HG03060 (cell line): ENCODE data around the gene GPC4.
A peak's percentile ranks its signal among the peaks of the same experiment; 100 is the strongest.

ENCODE experiments used
- ATAC-seq: cut with Tn5 transposase; IDR thresholded peaks from one replicate; pipeline ENCODE4 v1.9.1; 2021; ENCODE audit warnings: low read depth, moderate number of reproducible peaks; ENCODE audit not compliant: unreplicated experiment

The GPC4 gene

DNA sequence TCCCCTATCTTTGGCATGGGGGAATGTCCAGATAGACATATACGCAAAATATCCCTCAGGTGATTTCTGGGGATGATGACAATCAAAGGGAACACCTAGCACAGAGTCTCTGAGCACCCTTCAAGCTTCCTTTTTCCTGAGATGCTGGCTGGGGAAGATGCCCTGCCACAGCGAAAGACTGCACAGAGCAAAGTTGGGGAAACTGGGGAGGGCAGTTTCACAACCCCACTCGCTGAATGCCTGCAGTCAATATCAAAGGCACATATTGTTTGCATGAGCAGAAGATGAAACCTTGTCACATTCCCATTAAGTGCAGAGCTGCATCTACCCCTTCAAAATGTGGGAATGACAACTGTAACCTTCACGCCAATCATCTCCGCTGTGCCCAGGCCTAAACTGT lies 2.6 kb downstream of the GPC4 start:
- ATAC-seq: no peak

DNA sequence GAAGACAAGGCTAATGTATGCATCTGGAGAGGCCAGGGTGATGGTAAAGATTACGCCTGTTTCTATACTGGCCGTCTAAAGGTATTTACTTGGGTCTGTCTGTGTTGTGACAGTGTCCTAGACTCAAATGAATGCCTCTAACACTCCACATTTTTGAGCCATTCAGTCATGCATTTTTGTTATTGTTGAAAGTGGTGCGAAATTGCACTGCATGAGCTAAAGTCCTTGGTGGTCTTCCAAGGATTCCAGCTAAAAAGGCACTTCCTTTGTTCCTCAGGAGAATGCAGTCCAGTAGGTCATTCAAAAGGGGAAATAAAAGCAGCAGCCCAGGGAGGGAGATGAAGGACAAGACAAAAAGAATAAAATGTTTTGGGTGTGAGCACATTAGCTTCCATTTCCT lies 3.0 kb downstream of the GPC4 start:
- no peak for ATAC-seq

DNA sequence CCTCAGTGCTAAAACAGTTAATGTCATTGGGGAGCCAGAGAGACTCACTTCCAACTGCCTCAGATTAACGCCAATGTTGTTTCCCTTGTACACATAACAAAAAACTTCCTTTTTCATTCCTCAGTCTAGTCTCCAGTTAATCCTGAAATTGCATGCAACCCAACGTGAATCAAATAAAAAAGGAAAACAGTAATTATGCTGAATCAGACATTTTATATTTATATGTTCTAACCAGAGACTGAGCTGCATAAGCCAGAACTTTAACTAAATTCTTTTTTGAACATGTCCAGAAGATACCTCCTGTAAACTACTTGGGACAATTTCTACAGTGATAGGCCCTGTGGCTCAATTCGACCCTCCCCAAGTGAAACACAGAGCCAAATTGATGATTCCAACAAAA lies 4.7 kb downstream of the GPC4 start:
- ATAC-seq: no peak

DNA sequence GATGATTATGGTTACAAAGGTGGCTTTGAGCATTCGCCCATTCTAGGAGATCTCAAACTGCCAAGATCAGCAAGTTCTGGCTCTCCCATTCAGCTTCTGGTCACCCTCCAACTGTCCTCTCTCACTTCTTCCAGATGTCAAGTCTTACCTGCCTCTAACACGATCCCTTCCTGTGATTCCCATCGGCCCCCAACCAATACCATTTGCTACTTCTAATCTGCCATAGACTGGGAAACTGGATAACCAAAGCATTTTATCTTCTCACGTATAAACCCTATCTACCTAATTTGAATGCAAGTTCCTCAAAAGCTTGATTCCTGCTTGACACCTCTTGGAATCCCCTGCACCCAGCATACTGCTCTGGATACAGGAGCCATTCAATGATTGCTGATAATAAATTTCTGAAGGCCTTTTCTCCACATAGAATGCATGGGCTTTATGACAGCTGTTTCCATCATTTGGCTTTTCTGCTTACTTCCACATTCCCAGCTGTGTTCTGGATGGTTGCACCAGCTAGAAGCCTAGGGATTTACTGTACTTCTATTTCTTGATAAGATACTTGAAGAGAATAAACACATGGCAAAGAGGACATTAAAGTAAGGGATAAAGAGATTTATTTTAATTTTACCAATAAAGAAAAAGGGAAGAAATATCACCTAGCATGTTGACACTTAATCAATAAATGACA lies 9.6 kb downstream of the GPC4 start:
- ATAC-seq: no peak

DNA sequence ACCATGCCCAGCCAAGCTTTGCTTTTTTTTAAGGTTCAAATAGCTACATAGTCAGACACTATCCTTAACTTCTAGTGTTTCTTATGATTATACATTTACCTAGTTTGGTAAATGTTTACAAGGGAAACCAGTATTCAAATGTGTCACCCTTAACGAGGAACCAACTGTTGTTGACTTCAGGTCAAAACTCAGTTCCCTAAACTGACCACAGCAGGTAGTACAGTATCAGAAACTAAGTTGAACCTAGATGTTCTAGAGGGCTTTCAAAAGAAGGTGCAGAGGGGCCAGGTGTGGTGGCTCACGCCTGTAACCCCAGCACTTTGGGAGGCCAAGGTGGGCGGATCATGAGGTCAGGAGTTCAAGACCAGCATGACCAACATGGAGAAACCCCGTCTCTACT lies 11.3 kb downstream of the GPC4 start:
- ATAC-seq: no peak

DNA sequence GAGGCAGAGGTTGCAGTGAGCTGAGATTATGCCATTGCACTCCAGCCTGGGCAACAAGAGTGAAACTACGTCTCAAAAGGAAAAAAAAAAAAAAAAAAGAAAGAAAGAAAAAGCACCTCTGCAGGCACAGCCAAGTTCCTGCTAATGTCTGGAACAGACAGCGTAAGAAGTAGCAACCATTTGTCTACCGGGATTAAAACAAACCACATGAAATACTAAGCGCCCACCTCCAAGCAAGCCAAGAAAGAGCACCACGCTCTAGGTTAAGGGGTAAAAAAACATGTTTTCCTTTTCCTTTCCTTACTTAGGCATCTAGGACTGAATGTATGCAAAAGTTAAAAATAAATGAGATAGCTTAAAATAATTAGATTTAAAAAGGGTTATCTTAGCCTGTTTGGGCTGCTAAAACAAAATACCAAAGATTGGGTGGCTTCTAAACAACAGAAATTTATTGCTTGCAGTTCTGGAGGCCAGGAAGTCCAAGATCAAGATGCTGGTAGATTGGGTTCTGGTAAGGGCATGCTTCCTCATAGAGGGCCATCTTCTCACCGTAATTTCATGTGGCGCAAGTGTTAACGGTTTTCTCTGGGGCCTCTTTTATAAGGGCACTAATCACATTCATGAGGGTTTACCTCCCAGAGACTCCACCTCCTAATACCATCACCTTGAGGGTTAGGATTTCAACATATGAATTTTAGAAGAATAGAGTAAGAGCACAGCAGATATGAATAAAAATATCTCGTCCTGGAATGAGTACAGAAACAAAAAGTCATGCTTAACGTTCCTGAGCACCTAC lies 12.3 kb downstream of the GPC4 start:
- no peak for ATAC-seq

DNA sequence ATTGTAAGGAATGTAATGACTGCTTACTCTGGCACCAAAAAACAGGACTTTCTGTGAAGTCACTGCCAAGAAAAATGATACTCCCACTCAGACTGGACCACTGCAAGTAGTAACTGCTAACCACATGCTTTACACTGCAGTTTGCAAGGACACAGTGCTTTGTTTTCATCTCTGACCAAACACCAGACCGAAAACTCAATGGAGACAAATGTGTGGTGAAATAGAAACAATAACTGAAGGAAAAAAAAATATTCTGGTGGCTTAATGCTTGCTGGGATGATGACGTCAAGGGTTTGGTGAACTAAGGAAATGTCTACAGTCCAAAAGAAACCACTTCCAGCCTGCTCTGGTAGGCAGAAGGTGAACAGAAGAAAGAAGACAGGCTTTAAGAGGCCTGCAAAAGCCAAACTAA lies 13.2 kb downstream of the GPC4 start:
- ATAC-seq: no peak

DNA sequence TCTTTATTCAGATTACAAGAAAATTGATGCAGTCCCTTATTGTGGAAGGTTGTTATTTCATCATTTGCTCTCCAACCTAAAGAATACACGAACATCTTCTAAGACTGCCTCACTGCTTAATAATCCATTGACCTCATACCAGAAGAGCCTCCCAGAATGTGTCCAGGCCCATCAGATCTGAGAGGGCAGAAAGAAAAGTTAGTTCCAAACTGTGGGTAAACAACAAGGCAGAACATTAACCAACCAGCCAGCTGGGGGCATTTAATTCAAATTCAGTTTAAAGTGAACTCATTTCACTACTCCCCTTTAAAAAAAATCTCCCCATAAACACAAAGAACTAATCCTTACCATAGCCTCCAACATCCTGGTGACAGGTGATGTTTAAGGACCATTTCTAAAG lies 13.8 kb downstream of the GPC4 start:
- ATAC-seq: no peak

DNA sequence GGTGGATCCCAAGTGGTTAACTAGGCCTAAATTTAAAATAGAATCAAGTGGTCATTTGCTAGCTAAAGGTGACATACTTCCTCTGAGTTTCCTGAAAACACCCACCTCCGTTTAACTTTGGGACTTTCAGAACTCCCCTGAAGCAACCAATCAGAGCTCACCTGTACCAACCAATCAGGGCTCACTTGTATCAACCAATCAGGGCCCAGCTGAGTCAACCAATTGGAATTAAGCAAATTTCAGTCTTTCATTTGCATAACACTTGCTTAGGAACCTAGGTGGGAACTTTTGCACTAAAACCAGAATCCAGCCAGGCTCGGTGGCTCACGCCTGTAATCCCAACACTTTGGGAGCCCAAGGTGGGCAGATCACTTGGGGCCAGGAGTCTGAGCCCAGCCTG lies 15.9 kb downstream of the GPC4 start:
- no peak for ATAC-seq

DNA sequence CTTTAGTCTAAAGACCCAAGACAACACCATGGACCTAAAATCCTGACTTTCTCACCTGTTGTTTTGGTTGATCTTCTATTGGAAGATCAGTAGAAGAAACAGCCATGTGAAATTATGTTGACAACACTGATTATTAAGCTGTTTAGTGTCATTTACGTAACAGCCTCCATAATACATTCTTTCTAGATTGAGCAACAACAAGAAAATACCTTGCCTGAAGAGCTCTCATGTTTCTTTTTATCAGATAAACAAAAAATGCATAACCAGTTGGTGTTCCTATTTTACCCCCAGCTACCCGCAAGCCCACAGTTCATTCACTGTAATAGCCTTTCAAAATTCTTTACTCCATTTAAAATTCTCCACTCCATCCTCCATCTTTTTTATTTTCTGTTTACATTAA lies 20.5 kb downstream of the GPC4 start:
- no peak for ATAC-seq

DNA sequence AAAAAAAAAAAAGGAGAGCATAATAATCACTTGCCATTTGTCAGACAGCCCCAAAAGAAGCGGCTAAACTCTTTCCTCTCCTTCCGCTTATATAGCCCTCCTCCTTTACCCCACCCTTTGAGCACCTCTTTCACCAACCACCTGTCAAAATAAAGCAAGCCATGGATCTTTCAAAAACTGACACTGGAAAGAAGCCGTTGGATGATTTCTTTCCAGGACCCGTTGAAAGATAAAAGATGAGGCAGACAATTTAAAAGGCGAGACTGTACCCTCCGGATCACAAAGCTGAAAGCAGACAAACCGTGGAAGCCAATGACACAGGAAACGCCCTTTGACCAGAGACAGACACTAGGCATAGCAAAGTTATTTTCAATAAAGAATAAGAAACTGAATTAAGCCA lies 22.6 kb downstream of the GPC4 start:
- no peak for ATAC-seq

DNA sequence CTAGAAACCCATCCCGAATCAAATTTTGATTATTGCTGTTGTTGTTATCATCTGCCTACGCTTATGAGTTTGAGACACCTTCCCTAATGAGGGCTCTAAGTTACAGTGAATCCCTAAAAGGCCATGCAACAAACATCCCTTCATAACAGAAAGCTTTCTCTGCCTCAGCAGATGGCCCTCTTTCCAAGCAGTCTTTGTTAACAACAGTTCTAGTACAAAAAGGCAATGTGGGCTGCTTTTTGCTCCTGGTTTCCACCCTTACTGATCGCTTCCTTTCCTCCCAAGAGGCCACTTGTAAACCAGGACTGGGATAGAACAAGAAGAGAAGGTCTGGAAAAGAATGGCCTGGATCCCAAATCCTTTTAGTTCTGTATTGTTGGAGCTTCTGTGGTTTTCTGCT lies 24.2 kb downstream of the GPC4 start:
- no peak for ATAC-seq

DNA sequence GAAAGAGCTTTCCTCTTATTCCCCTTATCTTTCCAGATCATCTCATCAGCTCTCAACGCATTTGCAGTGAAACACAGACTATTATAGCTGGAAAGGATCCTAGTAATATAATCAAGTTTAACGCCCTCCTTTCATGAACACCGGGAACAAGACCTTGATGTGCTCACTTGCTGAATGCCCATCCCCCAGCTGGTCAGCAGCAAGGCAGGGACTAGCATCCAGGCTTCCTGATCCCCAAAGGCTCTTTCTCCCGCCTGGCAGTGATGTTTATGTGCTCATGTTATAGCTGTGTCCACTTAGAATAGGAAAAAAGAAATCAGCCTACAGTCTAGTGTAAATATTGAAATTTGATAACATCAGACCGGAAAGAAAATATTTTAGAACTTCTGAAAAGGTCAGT lies 24.6 kb downstream of the GPC4 start:
- ATAC-seq: no peak

DNA sequence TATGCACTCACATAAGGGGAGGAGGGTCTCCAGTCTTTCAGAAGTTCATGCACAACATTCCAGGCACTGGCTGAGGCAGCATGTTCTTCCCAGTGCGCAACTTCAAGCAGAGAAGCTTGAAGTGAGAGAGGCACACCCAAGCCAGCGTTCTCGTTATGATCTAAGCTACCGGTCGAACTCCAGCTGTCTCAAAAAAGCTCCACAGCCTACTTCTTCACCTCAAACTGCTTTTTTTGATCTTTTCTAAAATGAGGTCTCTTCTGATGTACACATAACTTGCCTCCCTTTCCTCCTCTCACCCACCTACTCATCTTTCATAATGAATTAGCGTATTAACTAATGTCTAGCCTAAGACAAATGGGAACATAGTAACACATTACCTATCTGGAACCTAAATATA lies 25.3 kb downstream of the GPC4 start:
- ATAC-seq: no peak

DNA sequence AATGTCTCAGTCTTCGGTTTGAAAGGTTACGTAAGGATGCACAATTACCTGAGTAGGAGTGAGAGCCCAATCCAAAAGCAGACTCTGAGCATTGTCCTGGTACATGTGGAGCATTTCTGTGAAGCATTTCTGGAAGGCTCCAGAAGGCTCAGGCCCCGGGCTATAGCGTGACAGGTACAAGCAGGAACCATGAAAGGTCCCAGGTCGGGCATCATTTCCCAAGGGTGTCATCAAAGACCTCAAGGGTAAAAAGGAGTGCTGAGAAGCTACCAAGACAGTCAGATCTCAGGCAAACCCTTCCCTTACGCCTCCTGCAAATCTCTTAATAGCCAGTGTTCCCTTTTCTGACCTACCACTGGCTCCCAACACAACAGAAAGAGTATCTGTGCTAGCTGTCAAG lies 30.8 kb downstream of the GPC4 start:
- ATAC-seq: no peak

DNA sequence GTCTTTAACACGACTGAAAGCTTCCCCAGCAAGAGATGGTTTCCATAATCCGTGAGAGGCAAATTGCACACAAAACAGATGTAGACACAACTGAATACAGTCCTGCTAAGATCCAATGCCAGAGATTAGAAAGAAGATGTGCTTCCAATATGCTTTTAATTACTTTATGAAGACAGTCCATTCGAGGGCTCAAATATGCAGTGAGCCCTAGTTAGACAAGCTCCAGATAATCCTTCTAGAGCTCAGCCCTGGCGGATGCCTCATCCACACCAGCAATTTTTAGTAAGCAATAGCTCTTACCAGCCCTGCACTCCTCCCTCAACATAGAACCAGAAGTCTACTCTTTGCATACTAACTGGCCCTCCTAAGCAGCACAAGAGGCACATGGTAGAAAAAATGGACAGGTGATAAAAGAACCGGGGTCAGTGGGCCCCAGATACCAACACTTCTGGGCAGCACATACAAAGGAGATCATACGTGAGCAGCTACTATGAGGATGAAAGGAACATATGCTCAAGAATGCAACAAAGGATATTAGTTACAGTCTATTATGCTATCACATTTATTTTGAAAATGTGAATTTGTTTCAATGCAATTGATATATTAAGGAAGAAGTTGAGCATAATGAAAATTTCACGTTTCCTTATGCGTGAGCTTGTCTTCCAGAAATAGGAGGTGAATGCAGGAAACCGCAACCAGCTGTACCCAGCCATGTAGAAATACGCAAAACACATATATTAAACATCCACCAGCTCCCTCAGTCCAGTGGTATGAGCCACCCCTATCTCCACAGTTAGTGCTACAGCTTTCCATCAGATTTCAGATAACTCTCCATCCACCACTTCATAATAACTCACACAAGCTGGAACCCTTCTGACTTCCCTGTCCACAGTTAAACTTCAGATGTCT lies 34.3 kb downstream of the GPC4 start:
- peak; percentile 71 for ATAC-seq

DNA sequence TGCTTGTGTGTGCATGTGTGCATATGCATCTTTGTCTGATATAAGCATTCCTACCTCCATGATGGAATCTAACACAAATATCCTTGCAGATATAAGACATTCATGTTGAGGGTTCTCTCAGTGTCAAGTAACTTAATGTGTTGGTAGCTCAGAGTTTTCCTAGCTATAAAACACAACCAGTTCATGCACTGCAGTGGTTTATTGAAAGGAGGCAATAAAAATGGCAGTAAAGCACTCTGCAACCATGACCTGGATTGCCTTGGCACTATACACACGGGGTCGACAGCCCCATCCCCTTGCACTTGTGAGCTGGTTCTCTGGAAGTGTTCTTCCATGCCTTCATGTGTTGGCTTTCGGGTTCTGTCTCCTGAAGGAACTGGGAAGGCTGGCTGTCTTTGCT lies 38.9 kb downstream of the GPC4 start:
- ATAC-seq: no peak

DNA sequence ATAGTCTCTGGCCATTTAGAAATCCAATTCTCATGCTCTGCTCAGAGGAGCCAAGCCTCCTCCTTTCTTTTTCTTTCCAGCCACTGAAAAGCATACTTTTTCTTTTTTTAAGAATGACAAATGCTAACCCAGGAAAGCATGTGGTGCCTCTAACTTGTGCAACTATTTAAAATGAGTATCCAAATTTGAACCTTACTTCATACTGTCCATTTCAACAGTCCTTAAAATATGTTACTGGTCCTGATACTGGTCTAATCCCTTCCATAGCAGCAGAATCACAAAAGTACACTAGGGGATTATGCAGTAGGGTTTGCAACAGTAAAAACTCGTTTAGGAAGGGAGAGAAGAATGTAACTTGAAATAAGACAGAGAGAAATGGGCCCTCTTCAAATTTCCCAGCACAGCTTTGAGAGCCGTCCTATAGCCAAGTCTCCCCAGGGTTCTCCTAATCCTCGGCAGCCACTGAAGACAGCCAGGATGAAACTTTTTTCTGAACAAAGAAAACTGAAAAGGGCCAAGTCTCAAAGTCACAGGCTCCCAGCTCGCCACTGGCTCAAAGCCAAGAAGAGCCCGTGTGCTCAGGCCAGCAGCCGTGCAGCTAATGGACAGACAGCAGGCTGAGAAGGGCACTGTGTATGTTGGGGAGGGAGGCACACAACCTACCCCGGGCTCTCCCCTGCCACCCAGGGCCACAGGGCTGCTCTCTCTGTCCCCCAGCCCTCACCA lies 39.5 kb downstream of the GPC4 start:
- ATAC-seq: no peak

DNA sequence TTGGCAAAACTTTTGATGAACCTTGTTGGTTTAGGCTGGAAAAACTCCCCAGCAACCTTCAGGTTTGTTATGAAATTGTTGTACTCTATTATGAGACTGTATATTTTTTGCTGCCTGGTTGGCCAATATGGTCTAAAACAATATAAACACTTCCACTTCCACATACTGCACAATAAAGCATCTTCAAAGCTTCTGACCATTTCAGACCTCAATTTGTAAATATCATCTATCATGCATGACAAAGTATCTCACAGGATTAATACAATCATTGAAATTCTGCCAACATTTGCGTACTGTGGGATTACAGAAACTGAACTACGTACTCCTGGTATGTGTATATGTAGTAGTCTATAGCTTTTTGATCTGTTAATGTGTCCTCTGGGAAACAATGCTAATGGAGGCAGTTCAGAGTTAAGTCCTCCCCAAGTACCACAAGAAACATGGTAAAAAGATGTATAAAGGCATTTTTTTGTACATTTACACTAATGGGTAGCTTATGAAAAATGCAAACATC lies 40.4 kb downstream of the GPC4 start:
- no peak for ATAC-seq

DNA sequence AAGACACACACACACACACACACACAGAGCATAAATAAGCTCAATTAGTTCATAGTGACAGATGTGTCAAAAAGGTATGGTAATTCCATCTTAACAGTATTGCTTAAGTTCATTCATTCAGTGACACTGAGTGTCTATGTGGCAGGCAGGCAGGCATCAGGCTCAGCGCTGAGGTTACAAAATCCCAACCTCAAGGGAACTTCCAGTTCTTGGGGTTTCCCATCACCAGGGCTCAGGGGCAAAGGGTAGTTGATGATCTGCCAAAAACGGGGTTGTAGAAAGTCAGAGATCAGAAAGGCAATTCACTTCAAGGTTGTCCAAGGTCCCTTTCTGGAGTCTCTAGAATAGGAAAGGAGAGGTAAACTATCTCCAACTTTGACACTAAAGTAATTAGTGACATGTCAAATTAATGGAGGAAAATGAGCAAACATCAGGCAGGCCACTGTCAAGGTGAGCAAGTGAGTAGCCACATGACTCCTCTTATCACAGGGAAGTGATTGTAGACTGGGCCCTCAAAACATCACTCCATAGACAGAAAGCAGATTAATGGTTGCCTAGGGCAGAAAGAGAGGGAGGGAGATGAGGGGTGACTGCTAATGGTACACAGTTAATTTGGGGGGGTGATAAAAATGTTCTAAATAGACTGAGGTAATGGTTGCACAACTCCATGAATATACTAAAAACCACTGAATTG lies 41.8 kb downstream of the GPC4 start:
- ATAC-seq: no peak
